ENCODE results near the gene OAS2. TPM values are rescaled to one million over a fixed set of nuclear protein-coding genes. Genes with fewer than 3 reads are reported as not detected.

Gene OAS2
- total and polyA plus RNA-seq, 10 of the 15 experiments (the other 5 are each of a cell fraction or from before 2014, with no cell fraction given) = 32.4 to 290 (median 90.2) TPM

- BruUV-seq (replicated peaks) = no TSS peak
- Histone ChIP-seq H3K9ac (ENCODE audit: control insufficient read depth, insufficient read depth, low read length) (peak within 1 kb of the TSS; percentile 70), H3K4me3 (peak within 1 kb of the TSS; percentile 70), H3K27ac (ENCODE audit: control insufficient read depth, insufficient read depth) (peak within 1 kb of the TSS; percentile 67), H3K4me1 (ENCODE audit: control insufficient read depth, insufficient read depth, low read length) (peaks cover 8% of the 10 kb centered on the region), H4K20me1 (ENCODE audit: control insufficient read depth, insufficient read depth) (no peaks in the 10 kb centered on the region), H3K27me3 (replicated peaks in 1 of 2; ENCODE audit: control insufficient read depth in 2 of 2, insufficient read depth in 2 of 2, low read length in 1 of 2) (no peaks in the 10 kb centered on the region), H3K9me3 (replicated peaks; ENCODE audit: control insufficient read depth, insufficient read depth, low read length) (no peaks in the 10 kb centered on the region), H3K4me2 (ENCODE audit: control insufficient read depth, insufficient read depth) (peak within 1 kb of the TSS; percentile 99), H3K79me2 (ENCODE audit: control insufficient read depth, insufficient read depth, low read length) (peaks cover 26% of the 10 kb centered on the region), H2AFZ (ENCODE audit: control insufficient read depth, low read depth, low read length) (peak within 1 kb of the TSS; percentile 78), H3K36me3 (ENCODE audit: control insufficient read depth in 2 of 2, insufficient read depth in 2 of 2, low read length in 1 of 2) (peaks cover 0 to under 1% of the 10 kb centered on the region in 2 experiments; a peak in 2 of 4 replicates)
- FAIRE-seq = peak; percentile 92
- intact Hi-C loops (cut with micrococcal nuclease; ENCODE audit: unreplicated experiment) (loop anchor here (1.0 kb wide), 1 partner anchor 31 kb away; no protein-coding TSS in a partner anchor), in situ Hi-C loops (cut with MboI) (no loop called here)
- CTCF ChIA-PET = interaction anchor here (0.7 to 2.0 kb wide), 7 partner anchors 10 to 43 kb away, joined by 3 to 16 read pairs (median 6); partner anchors contain the start of gene OAS2
- POLR2A ChIA-PET = interaction anchor here (0.8 to 2.1 kb wide), 7 partner anchors 13 to 42 kb away, joined by 3 to 16 read pairs (median 4); partner anchors contain the start of genes OAS1 and OAS2
- RAD21 ChIA-PET (ENCODE audit: unreplicated experiment) = interaction anchor here (1.1 to 2.0 kb wide), 4 partner anchors 13 to 40 kb away, joined by 5 to 19 read pairs (median 10); partner anchors contain the start of genes OAS1 and OAS2
- peak; percentile 45 for DNase-seq (ENCODE audit: low read depth, low spot score)
- ATAC-seq = peak; percentile 81
- SMC1A ChIA-PET (ENCODE audit: uncharacterized antibody, unreplicated experiment) = interaction anchor here (0.8 to 3.4 kb wide), 6 partner anchors 12 to 55 kb away, joined by 3 to 27 read pairs (median 8); partner anchors contain the start of genes OAS1 and OAS2
- 7% methylated on average over 50 of the region's 50 CpGs for WGBS (ENCODE audit: insufficient coverage, insufficient replicate concordance, low lambda C conversion rate, missing lambda C conversion rate)
- peak; percentile 49; the same call in 1 of the 2 replicates for TF ChIP-seq POLR2A (IDR thresholded peaks at IDR 0.05; ENCODE audit: low read depth, low read length)
- TF ChIP-seq POU2F2 (IDR thresholded peaks at IDR 0.05; ENCODE audit: borderline replicate concordance, low read depth, low read length) = no peak
- TF ChIP-seq CHD2 (IDR thresholded peaks at IDR 0.05; ENCODE audit: borderline replicate concordance, low read depth, low read length) = 0 out of 2 replicates have a peak, but pooled peaks have one; percentile 17
- no peak for TF ChIP-seq RBBP5 (conservative IDR thresholded peaks at IDR 0.05)
- TF ChIP-seq E2F4 (IDR thresholded peaks at IDR 0.05; ENCODE audit: low read depth, low read length) = 0 out of 2 replicates have a peak, but pooled peaks have one; percentile 55
- no peak for TF ChIP-seq PBX3 (IDR thresholded peaks at IDR 0.05; ENCODE audit: insufficient replicate concordance, low read depth, low read length)
- no peak for TF ChIP-seq SUZ12 (IDR thresholded peaks at IDR 0.05; ENCODE audit: unreplicated experiment)
- TF ChIP-seq NFIC (IDR thresholded peaks at IDR 0.05; ENCODE audit: low read depth, low read length) = no peak
- TF ChIP-seq CREM (IDR thresholded peaks at IDR 0.05; ENCODE audit: low read depth) = no peak
- peak; percentile 57; the same call in 1 of the 2 replicates for TF ChIP-seq MLLT1 (IDR thresholded peaks at IDR 0.05)
- TF ChIP-seq CHD4 (IDR thresholded peaks at IDR 0.05) = no peak
- peak; percentile 94 for TF ChIP-seq RELA (IDR thresholded peaks at IDR 0.05; ENCODE audit: borderline replicate concordance, partially characterized antibody)
- TF ChIP-seq ASH2L (IDR thresholded peaks at IDR 0.05; ENCODE audit: borderline replicate concordance, low read depth) = no peak
- no peak for TF ChIP-seq SMARCA5 (IDR thresholded peaks at IDR 0.05)
- TF ChIP-seq NR2C2 (IDR thresholded peaks at IDR 0.05; ENCODE audit: borderline replicate concordance, control insufficient read depth, insufficient read length, low read depth) = no peak
- TF ChIP-seq HDAC6 (IDR thresholded peaks at IDR 0.05; ENCODE audit: unreplicated experiment) = no peak
- peak; percentile 69 for TF ChIP-seq RELB (IDR thresholded peaks at IDR 0.05; ENCODE audit: low read depth)
Observed at GRCh38 chr12:112937741-112938719, 40.3 kb upstream of the OAS2 start, which contains the start of gene OAS3. TSS of gene OAS3 (plus strand) at chr12:112938474. CDS start at chr12:112938531, 57 bp downstream.
